ENCODE measurements around the gene PHF21A. TPM values are rescaled to one million over a fixed set of nuclear protein-coding genes. Genes with fewer than 3 reads are reported as not detected.

Gene PHF21A
- total RNA-seq, 2 experiments from 2014 or later, result 23.1 to 56.1 TPM

GRCh38 chr11:46075168-46075567 is 46.1 kb downstream of the PHF21A start:
- no peak for DNase-seq (ENCODE audit: low spot score)
- no TSS peak for BruUV-seq (replicated peaks)
- no peaks in the 10 kb centered on the region for H3K9me3 ChIP-seq (ENCODE audit: low read length)
- no peaks in the 10 kb centered on the region for H4K20me1 ChIP-seq (ENCODE audit: insufficient read depth, low read length)
- H2AFZ ChIP-seq (ENCODE audit: low read length), result no peak overlapping the region
- no peak overlapping the region for H3K27ac ChIP-seq (ENCODE audit: low read depth, low read length, poor library complexity, severe bottlenecking)
- no peak for TF ChIP-seq EZH2phosphoT487 (IDR thresholded peaks at IDR 0.05; ENCODE audit: borderline replicate concordance, low read depth, low read length)
- TF ChIP-seq CTCF (conservative IDR thresholded peaks at IDR 0.05; ENCODE audit: low read length), result no peak
- intact Hi-C loops (cut with micrococcal nuclease; ENCODE audit: unreplicated experiment), result no loop called here
- ChIA-PET POLR2A (interaction anchor here (0.5 to 0.6 kb wide), 3 partner anchors 16 to 1154 kb away, joined by 3 to 4 read pairs (median 3); no protein-coding TSS in a partner anchor), CTCF (ENCODE audit: unreplicated experiment) (no interaction called here)
- peaks cover 25% of the 10 kb centered on the region for H3K36me3 ChIP-seq (ENCODE audit: insufficient read depth, low read length)
- H3K4me1 ChIP-seq (ENCODE audit: insufficient read depth, low read length, poor library complexity, severe bottlenecking), result no peaks in the 10 kb centered on the region
- H3K4me2 ChIP-seq (ENCODE audit: low read length), result no peak overlapping the region
- no peak overlapping the region for H3K4me3 ChIP-seq (ENCODE audit: low read depth, low read length, poor library complexity, severe bottlenecking)
- no peaks in the 10 kb centered on the region for H3K79me2 ChIP-seq (ENCODE audit: insufficient read depth, low read depth, low read length)
- no peaks in the 10 kb centered on the region for H3K9me2 ChIP-seq (ENCODE audit: insufficient read depth, low read length)

DNA sequence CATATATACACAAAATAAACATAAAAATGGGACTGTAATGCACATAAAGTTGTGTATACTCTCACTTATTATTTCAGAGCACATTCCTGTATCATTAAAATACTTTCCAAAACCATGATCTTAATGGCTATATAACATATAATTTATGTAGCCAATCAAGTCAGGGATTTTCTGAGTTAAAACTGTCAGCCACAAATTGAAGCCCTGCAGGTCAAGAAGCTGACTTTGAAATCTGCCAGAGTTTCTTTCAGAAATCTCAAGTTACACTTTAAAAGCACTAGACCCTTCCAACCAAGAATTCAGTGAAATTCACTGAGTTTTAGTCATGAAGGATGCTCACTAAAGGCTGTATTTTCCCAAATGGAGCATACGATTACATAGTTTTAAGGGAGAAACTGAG is 47.6 kb downstream of the PHF21A start:
- no peaks in the 10 kb centered on the region for H3K9me3 ChIP-seq (ENCODE audit: low read length)
- H3K27ac ChIP-seq (ENCODE audit: low read depth, low read length, poor library complexity, severe bottlenecking), result no peak overlapping the region
- ChIA-PET POLR2A (interaction anchor here (1.0 kb wide), 1 partner anchor 246 kb away, joined by 4 read pairs; no protein-coding TSS in a partner anchor), CTCF (ENCODE audit: unreplicated experiment) (no interaction called here)
- no peak for DNase-seq (ENCODE audit: low spot score)
- BruUV-seq (replicated peaks), result no TSS peak
- H3K36me3 ChIP-seq (ENCODE audit: insufficient read depth, low read length), result peaks cover 31% of the 10 kb centered on the region
- TF ChIP-seq EZH2phosphoT487 (IDR thresholded peaks at IDR 0.05; ENCODE audit: borderline replicate concordance, low read depth, low read length) (no peak), CTCF (conservative IDR thresholded peaks at IDR 0.05; ENCODE audit: low read length) (no peak)
- intact Hi-C loops (cut with micrococcal nuclease; ENCODE audit: unreplicated experiment), result no loop called here
- no peak overlapping the region for H3K4me2 ChIP-seq (ENCODE audit: low read length)
- no peaks in the 10 kb centered on the region for H4K20me1 ChIP-seq (ENCODE audit: insufficient read depth, low read length)
- no peaks in the 10 kb centered on the region for H3K9me2 ChIP-seq (ENCODE audit: insufficient read depth, low read length)
- no peak overlapping the region for H3K4me3 ChIP-seq (ENCODE audit: low read depth, low read length, poor library complexity, severe bottlenecking)
- no peaks in the 10 kb centered on the region for H3K79me2 ChIP-seq (ENCODE audit: insufficient read depth, low read depth, low read length)
- H2AFZ ChIP-seq (ENCODE audit: low read length), result no peak overlapping the region
- H3K4me1 ChIP-seq (ENCODE audit: insufficient read depth, low read length, poor library complexity, severe bottlenecking), result no peaks in the 10 kb centered on the region

DNA sequence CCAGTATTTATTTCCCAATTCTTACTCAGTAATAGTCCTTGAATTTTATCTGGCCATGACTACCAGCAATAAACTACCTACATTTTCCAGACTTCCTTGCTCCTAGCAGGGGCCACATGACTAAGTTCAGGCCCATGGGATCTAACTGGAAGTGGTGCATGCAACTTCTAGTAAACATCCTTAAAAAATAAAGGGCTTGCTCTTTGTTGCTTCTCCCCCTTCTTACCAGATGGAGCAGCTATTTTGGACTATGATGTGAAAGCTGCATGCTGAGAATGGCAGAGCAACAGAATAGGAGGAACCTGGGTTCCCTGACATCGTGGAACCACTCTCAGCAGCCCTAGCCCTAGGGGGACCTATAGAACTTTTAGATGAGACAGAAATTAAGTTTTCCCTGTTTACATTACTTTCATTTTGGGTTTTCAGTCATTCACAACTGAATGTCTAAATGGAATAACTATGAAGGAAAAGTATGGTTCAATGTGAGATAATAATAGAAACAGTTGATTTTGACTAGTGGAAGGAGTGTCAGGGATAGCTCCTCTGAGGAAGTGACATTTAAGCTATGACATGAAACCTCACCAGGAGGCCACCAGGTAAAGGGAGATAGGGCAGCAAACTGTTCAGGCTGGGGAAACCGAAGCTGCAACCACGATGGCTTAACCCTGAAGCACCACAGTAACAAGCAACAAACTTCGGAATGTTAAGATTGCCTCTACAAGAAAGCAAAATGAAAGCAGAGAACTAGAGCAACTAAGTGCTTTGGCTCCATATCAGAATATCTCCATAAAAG is 48.9 kb downstream of the PHF21A start:
- TF ChIP-seq EZH2phosphoT487 (IDR thresholded peaks at IDR 0.05; ENCODE audit: borderline replicate concordance, low read depth, low read length) (no peak), CTCF (conservative IDR thresholded peaks at IDR 0.05; ENCODE audit: low read length) (no peak)
- no peaks in the 10 kb centered on the region for H3K9me2 ChIP-seq (ENCODE audit: insufficient read depth, low read length)
- DNase-seq (ENCODE audit: low spot score), result no peak
- H4K20me1 ChIP-seq (ENCODE audit: insufficient read depth, low read length), result no peaks in the 10 kb centered on the region
- intact Hi-C loops (cut with micrococcal nuclease; ENCODE audit: unreplicated experiment), result no loop called here
- no TSS peak for BruUV-seq (replicated peaks)
- H3K9me3 ChIP-seq (ENCODE audit: low read length), result no peaks in the 10 kb centered on the region
- H3K4me3 ChIP-seq (ENCODE audit: low read depth, low read length, poor library complexity, severe bottlenecking), result no peak overlapping the region
- CTCF ChIA-PET (ENCODE audit: unreplicated experiment), result no interaction called here
- H3K4me1 ChIP-seq (ENCODE audit: insufficient read depth, low read length, poor library complexity, severe bottlenecking), result no peaks in the 10 kb centered on the region
- no peak overlapping the region for H3K27ac ChIP-seq (ENCODE audit: low read depth, low read length, poor library complexity, severe bottlenecking)
- no peak overlapping the region for H2AFZ ChIP-seq (ENCODE audit: low read length)
- POLR2A ChIA-PET, result interaction anchor here (0.7 to 1.0 kb wide), 2 partner anchors 248 to 467 kb away, joined by 3 to 4 read pairs; no protein-coding TSS in a partner anchor
- H3K79me2 ChIP-seq (ENCODE audit: insufficient read depth, low read depth, low read length), result no peaks in the 10 kb centered on the region
- no peak overlapping the region for H3K4me2 ChIP-seq (ENCODE audit: low read length)
- peaks cover 31% of the 10 kb centered on the region for H3K36me3 ChIP-seq (ENCODE audit: insufficient read depth, low read length)
